Measurements from ENCODE around the gene ANKRD55.

The ANKRD55 gene

GRCh38 chr5:56072863-56073766 is 160.0 kb downstream of the ANKRD55 start:
- no peak for FAIRE-seq

- FAIRE-seq, result no peak
Observed at GRCh38 chr5:56071470-56071869, 161.7 kb downstream of the ANKRD55 start.

GRCh38 chr5:56070851-56071465 is 162.2 kb downstream of the ANKRD55 start:
- FAIRE-seq, result no peak

GRCh38 chr5:56069652-56070226 is 163.4 kb downstream of the ANKRD55 start:
- no peak for FAIRE-seq

- no peak for FAIRE-seq
Observed at GRCh38 chr5:56066931-56067450, 166.1 kb downstream of the ANKRD55 start.

GRCh38 chr5:56064984-56065383 is 168.1 kb downstream of the ANKRD55 start:
- no peak for FAIRE-seq

- no peak for FAIRE-seq
Observed at GRCh38 chr5:56060276-56061110, 172.6 kb downstream of the ANKRD55 start.

- no peak for FAIRE-seq
Observed at GRCh38 chr5:56059854-56060253, 173.3 kb downstream of the ANKRD55 start.

- FAIRE-seq, result no peak
Observed at GRCh38 chr5:56056875-56057274, 176.3 kb downstream of the ANKRD55 start.

GRCh38 chr5:56055859-56056258 is 177.3 kb downstream of the ANKRD55 start:
- no peak for FAIRE-seq

GRCh38 chr5:56055287-56055686 is 177.8 kb downstream of the ANKRD55 start:
- no peak for FAIRE-seq

GRCh38 chr5:56054666-56055065 is 178.5 kb downstream of the ANKRD55 start:
- FAIRE-seq, result no peak

- no peak for FAIRE-seq
Observed at GRCh38 chr5:56053363-56053762, 179.8 kb downstream of the ANKRD55 start.

GRCh38 chr5:56052735-56053134 is 180.4 kb downstream of the ANKRD55 start:
- no peak for FAIRE-seq

GRCh38 chr5:56050551-56051255 is 182.4 kb downstream of the ANKRD55 start:
- no peak for FAIRE-seq
